Endodermal cell (in vitro differentiated cells): ENCODE data around the gene SEH1L. TPM values are rescaled to one million over a fixed set of nuclear protein-coding genes. Genes with fewer than 3 reads are reported as not detected.

Experiments
- DNase-seq: peaks from one replicate; pipeline ENCODE4 v3.0.0-alpha.2; 2017
- H3K27ac ChIP-seq: 2 replicates; pipeline ENCODE4 v1.5.1; 2013; ENCODE audit warnings: mild to moderate bottlenecking, low read depth, low read length, moderate library complexity
- H3K27me3 ChIP-seq: 2 replicates; pipeline ENCODE4 v1.6.1; 2013; ENCODE audit warnings: mild to moderate bottlenecking, low read length, moderate library complexity; ENCODE audit not compliant: insufficient read depth, control insufficient read depth, poor library complexity, severe bottlenecking
- H3K36me3 ChIP-seq: 2 replicates; pipeline ENCODE4 v1.7.0; 2013; ENCODE audit warnings: mild to moderate bottlenecking, low read length, moderate library complexity; ENCODE audit not compliant: control insufficient read depth, insufficient read depth
- H3K4me1 ChIP-seq: one replicate; pipeline ENCODE4 v1.7.0; 2013; ENCODE audit warnings: low read length; ENCODE audit not compliant: control insufficient read depth, insufficient read depth
- H3K4me3 ChIP-seq: 2 replicates; pipeline ENCODE4 v1.5.1; 2013; ENCODE audit warnings: mild to moderate bottlenecking, low read length, moderate library complexity
- H3K9ac ChIP-seq: 2 replicates; pipeline ENCODE4 v1.6.1; 2013; ENCODE audit warnings: mild to moderate bottlenecking, low read length, moderate library complexity; ENCODE audit not compliant: poor library complexity, severe bottlenecking; ENCODE audit errors: extremely low read depth
- H3K9me3 ChIP-seq: 2 replicates; pipeline ENCODE4 v1.6.1; 2013; ENCODE audit warnings: mild to moderate bottlenecking, low read length, moderate library complexity; ENCODE audit not compliant: control insufficient read depth
- H3K27ac Mint-ChIP-seq: 2 replicates; pipeline ENCODE4 v1.8.0; 2020; ENCODE audit warnings: mixed read lengths
- H3K27me3 Mint-ChIP-seq: 2 replicates; pipeline ENCODE4 v1.8.0; 2021; ENCODE audit warnings: mild to moderate bottlenecking, mixed read lengths; ENCODE audit not compliant: insufficient read depth
- H3K36me3 Mint-ChIP-seq: 2 replicates; pipeline ENCODE4 v1.8.0; 2020; ENCODE audit warnings: low read depth, mixed read lengths
- H3K4me1 Mint-ChIP-seq: 2 replicates; pipeline ENCODE4 v1.8.0; 2020; ENCODE audit warnings: mixed read lengths
- H3K4me3 Mint-ChIP-seq: 2 replicates; pipeline ENCODE4 v1.8.0; 2020; ENCODE audit warnings: mild to moderate bottlenecking, moderate library complexity, mixed read lengths
- H3K9me3 Mint-ChIP-seq: 2 replicates; pipeline ENCODE4 v1.8.0; 2020; ENCODE audit warnings: mild to moderate bottlenecking, mixed read lengths
- WGBS, 2 experiments: methylation state at CpG; one replicate each; pipeline versions ENCODE4 v1.1.5 to v1.1.7; 2013; ENCODE audit warnings: missing lambda C conversion rate in 2 of 2, mixed read lengths in 1 of 2; ENCODE audit not compliant: insufficient coverage in 1 of 2, insufficient read length in 1 of 2; 5-methylcytosine and 5-hydroxymethylcytosine counted together
- total RNA-seq, 2 donors: library from RNA; stranded (reverse); fragmentation: NEBNext Ultra II Directional in 1 of 2; extraction: Animal tissue kit (Norgen Biotek cat#: 25700) in 1 of 2; gene quantifications; 2 replicates in 1 of 2; 3 replicates in 1 of 2; pipeline ENCODE4 v1.2.1, GENCODE V29; 2021
- TF ChIP-seq, protein P1 (sequence below): fragments of 200-600 bp; sonication (generic); conservative IDR thresholded peaks from 2 replicates; pipeline ENCODE4 v1.5.0; 2021; ENCODE audit warnings: antibody characterized with exemption, mild to moderate bottlenecking

SEH1L gene
- total RNA-seq, 2 donors from 2014 or later, result 58.4 to 63.0 TPM

DNA sequence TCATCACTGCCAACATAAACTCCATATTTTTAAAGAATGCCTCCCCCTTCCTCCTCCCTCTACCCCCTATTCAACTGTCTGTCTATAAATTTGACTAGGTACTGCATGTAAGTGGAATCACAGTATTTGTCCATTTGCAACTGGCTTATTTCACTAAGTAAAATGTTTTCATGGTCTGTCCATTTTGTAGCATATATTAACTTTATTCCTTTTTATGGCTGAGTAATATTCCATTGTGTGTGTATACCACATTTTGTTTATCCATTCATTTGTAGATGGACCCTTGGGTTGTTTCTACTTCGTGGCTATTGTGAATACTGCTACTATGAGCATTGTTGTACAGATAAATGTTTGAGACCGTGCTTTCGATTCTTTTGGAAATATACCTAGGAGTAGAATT lies 10.7 kb downstream of the SEH1L start:
- Mint-ChIP-seq H3K27ac (no peak overlapping the region), H3K27me3 (no peaks in the 10 kb centered on the region), H3K9me3 (peaks cover 11% of the 10 kb centered on the region), H3K4me1 (no peaks in the 10 kb centered on the region), H3K36me3 (peaks cover 51% of the 10 kb centered on the region), H3K4me3 (no peak overlapping the region)
- Histone ChIP-seq H3K4me1 (no peaks in the 10 kb centered on the region), H3K9ac (no peak overlapping the region), H3K9me3 (peaks cover 10% of the 10 kb centered on the region), H3K4me3 (no peak overlapping the region), H3K36me3 (peaks cover 77% of the 10 kb centered on the region), H3K27me3 (no peaks in the 10 kb centered on the region), H3K27ac (no peak overlapping the region)
- WGBS, 2 experiments, result 94 to 100% methylated on average over 2 to 3 of the region's 3 CpGs
- no peak for DNase-seq
- TF ChIP-seq, protein P1, sequence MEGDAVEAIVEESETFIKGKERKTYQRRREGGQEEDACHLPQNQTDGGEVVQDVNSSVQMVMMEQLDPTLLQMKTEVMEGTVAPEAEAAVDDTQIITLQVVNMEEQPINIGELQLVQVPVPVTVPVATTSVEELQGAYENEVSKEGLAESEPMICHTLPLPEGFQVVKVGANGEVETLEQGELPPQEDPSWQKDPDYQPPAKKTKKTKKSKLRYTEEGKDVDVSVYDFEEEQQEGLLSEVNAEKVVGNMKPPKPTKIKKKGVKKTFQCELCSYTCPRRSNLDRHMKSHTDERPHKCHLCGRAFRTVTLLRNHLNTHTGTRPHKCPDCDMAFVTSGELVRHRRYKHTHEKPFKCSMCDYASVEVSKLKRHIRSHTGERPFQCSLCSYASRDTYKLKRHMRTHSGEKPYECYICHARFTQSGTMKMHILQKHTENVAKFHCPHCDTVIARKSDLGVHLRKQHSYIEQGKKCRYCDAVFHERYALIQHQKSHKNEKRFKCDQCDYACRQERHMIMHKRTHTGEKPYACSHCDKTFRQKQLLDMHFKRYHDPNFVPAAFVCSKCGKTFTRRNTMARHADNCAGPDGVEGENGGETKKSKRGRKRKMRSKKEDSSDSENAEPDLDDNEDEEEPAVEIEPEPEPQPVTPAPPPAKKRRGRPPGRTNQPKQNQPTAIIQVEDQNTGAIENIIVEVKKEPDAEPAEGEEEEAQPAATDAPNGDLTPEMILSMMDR, result no peak

DNA sequence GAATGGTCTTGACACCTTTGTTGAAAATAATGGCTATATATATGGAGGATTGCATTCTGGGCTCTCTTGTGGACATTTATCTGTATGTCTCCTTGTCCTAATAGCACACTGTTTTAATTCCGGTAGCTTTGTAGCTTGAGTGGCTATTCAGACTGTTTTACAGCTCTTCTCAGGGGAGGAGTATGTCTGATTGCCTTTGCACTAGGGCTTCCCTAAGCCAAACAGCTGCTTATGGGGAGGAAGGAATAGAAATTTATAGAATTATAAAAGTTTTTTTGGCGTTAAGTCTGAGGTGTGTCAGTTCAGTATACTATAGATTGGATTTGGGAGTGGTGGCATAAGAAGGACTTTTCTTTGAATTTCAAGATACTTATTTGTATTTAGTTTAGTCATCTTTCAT lies 12.6 kb downstream of the SEH1L start:
- peaks cover 63% of the 10 kb centered on the region for H3K36me3 Mint-ChIP-seq
- no peaks in the 10 kb centered on the region for H3K27me3 ChIP-seq
- H3K27ac ChIP-seq, result no peak overlapping the region

DNA sequence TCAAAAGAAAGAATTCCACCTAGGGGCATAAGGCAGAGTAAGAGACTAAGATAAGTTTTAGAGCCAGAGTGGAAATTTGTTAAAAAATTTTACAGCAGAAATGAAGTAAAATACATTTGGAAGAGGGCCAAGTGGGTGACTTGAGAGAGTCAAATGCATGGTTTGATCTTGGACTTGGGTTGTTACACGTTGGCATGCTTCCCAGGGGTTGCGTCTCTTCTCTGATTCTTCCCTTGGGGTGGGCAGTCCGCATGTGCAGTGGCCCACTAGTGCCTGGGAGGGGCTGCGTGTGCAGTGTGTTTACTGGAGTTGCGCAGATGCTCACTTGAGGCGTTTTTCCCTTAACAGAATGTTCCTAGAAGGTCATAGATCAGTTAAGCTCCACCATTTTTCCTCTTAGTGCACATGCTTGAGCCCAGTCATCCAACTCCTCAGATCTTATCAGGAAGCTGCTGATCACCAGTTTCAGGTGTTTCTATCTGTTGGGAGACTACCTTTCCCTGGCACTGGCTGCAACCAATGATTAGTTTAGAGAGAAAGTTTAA lies 13.1 kb downstream of the SEH1L start:
- DNase-seq, result no peak
- peaks cover 74% of the 10 kb centered on the region for H3K36me3 ChIP-seq
- Mint-ChIP-seq H3K36me3 (peaks cover 64% of the 10 kb centered on the region), H3K27ac (no peak overlapping the region), H3K27me3 (no peaks in the 10 kb centered on the region), H3K9me3 (peaks cover 11% of the 10 kb centered on the region), H3K4me3 (no peak overlapping the region), H3K4me1 (no peaks in the 10 kb centered on the region)
- no peak overlapping the region for H3K27ac ChIP-seq
- H3K9me3 ChIP-seq, result peaks cover 10% of the 10 kb centered on the region
- TF ChIP-seq, protein P1, result no peak
- no peak overlapping the region for H3K9ac ChIP-seq
- no peak overlapping the region for H3K4me3 ChIP-seq
- H3K4me1 ChIP-seq, result no peaks in the 10 kb centered on the region
- WGBS, 2 experiments, result 90 to 91% methylated on average over 5 to 6 of the region's 6 CpGs
- no peaks in the 10 kb centered on the region for H3K27me3 ChIP-seq

More for the DNA sequence above, 12.6 kb downstream of the SEH1L start:
- WGBS, 2 experiments, result 98 to 100% methylated on average over 1 to 2 of the region's 2 CpGs
- Mint-ChIP-seq H3K4me1 (no peaks in the 10 kb centered on the region), H3K27ac (no peak overlapping the region), H3K4me3 (no peak overlapping the region), H3K9me3 (peaks cover 11% of the 10 kb centered on the region), H3K27me3 (no peaks in the 10 kb centered on the region)
- Histone ChIP-seq H3K9me3 (peaks cover 10% of the 10 kb centered on the region), H3K4me3 (no peak overlapping the region), H3K4me1 (no peaks in the 10 kb centered on the region), H3K36me3 (peaks cover 74% of the 10 kb centered on the region), H3K9ac (no peak overlapping the region)
- TF ChIP-seq, protein P1, result no peak
- no peak for DNase-seq
